Fibroblast of the aortic adventitia (primary cell): ENCODE measurements around the gene DPP3. TPM values are rescaled to one million over a fixed set of nuclear protein-coding genes. Genes with fewer than 3 reads are reported as not detected.
"Not testable (repeated sequence)": the region's sequence is repeated elsewhere in the genome, so short reads cannot be mapped to it uniquely, and the experiment has no call there.

ENCODE experiments used
- DNase-seq: peaks from one replicate; pipeline ENCODE4 v3.0.0-alpha.2; 2010; ENCODE audit warnings: low read depth
- H3K4me3 ChIP-seq: 2 replicates; pipeline ENCODE4 v1.5.1; 2011; ENCODE audit warnings: low read depth, mild to moderate bottlenecking, control low read depth, low read length, moderate library complexity
- CTCF ChIP-seq: IDR thresholded peaks from 2 replicates; pipeline ENCODE4 v1.5.1; 2011; ENCODE audit warnings: mild to moderate bottlenecking, low read length, control low read depth, inconsistent platforms; ENCODE audit not compliant: insufficient read depth
- total RNA-seq: library from RNA; depleted of rRNA; stranded (reverse); fragments of >200 nt; gene quantifications from 2 replicates; pipeline ENCODE4 v1.2.3, GENCODE V29; 2012; ENCODE audit warnings: low replicate concordance

DPP3 gene
- 19.0 and 31.7 TPM in 2 replicates for total RNA-seq

- peak; percentile 95 for DNase-seq
- peak within 1 kb of the TSS; percentile 83 for H3K4me3 ChIP-seq
- no peak for TF ChIP-seq CTCF
These were observed at the start of gene DPP3 for GRCh38 chr11:66480117-66480938. DPP3 (plus strand) TSS chr11:66480434; CDS start chr11:66482201, 1,767 bp downstream.

GRCh38 chr11:66431287-66431686 is 48.9 kb upstream of the DPP3 start:
- H3K4me3 ChIP-seq, DNase-seq: not testable (repeated sequence)

- not testable (repeated sequence) for H3K4me3 ChIP-seq, DNase-seq
These were observed 48.3 kb upstream of the DPP3 start for GRCh38 chr11:66431871-66432329.

- TF ChIP-seq CTCF: no peak
- no peak for DNase-seq
- no peak overlapping the region for H3K4me3 ChIP-seq
These were observed 47.6 kb upstream of the DPP3 start for GRCh38 chr11:66432597-66432996.

GRCh38 chr11:66437979-66438503 is 42.2 kb upstream of the DPP3 start:
- no peak for TF ChIP-seq CTCF
- DNase-seq: no peak
- H3K4me3 ChIP-seq: peak overlapping the region; percentile 90

- peak; percentile 94 for DNase-seq
- peak; percentile 59 for TF ChIP-seq CTCF
These were observed 41.4 kb upstream of the DPP3 start, which contains the start of gene MRPL11 for GRCh38 chr11:66438504-66439466. MRPL11 (minus strand) TSS chr11:66438848; CDS start chr11:66438754, 94 bp downstream.

GRCh38 chr11:66440101-66440939 is 39.9 kb upstream of the DPP3 start:
- not testable (repeated sequence) for DNase-seq, H3K4me3 ChIP-seq

More at GRCh38 chr11:66438504-66439466, 41.4 kb upstream of the DPP3 start, which contains the start of gene MRPL11:
- H3K4me3 ChIP-seq: peak within 1 kb of the TSS; percentile 90

- DNase-seq, H3K4me3 ChIP-seq: not testable (repeated sequence)
These were observed 39.3 kb upstream of the DPP3 start for GRCh38 chr11:66440940-66441282.
